Testis (tissue), 3 donors: Measurements from ENCODE around the gene YPEL3. TPM values are rescaled to one million over a fixed set of nuclear protein-coding genes. Genes with fewer than 3 reads are reported as not detected.

ENCODE experiments used
- DNase-seq: peaks from one replicate; pipeline ENCODE4 v3.0.0-alpha.2; 2019
- H3K27ac ChIP-seq, 2 donors: fragments of 200-600 bp; sonication (generic); one replicate each; pipeline ENCODE4 v1.5.1; 2019
- H3K27me3 ChIP-seq: fragments of 200-600 bp; sonication (generic); one replicate; pipeline ENCODE4 v1.5.1; 2019
- H3K36me3 ChIP-seq: fragments of 200-600 bp; sonication (generic); one replicate; pipeline ENCODE4 v1.5.1; 2017; ENCODE audit warnings: low read depth; ENCODE audit errors: missing control alignments
- H3K4me1 ChIP-seq: fragments of 200-600 bp; sonication (generic); one replicate; pipeline ENCODE4 v1.5.1; 2019
- H3K4me3 ChIP-seq, 2 donors: fragments of 200-600 bp; sonication (generic); one replicate each; pipeline ENCODE4 v1.5.1; 2017 to 2019
- H3K9me3 ChIP-seq: fragments of 200-600 bp; sonication (generic); one replicate; pipeline ENCODE4 v1.5.1; 2017
- CTCF ChIP-seq, 3 experiments: fragments of 450-650 bp in 2 of 3; fragments of 200-600 bp in 1 of 3; sonication (generic) in 1 of 3; IDR thresholded peaks; one replicate each; pipeline ENCODE4 v1.5.1; 2016 to 2019; ENCODE audit warnings: antibody characterized with exemption in 3 of 3, mild to moderate bottlenecking in 2 of 3, moderate library complexity in 1 of 3
- POLR2A ChIP-seq: fragments of 450-650 bp; IDR thresholded peaks from one replicate; pipeline ENCODE4 v1.6.1; 2017; ENCODE audit warnings: antibody characterized with exemption, mild to moderate bottlenecking, moderate library complexity
- WGBS, 2 donors: methylation state at CpG; one replicate each; pipeline ENCODE4 v1.1.5; 2018; 5-methylcytosine and 5-hydroxymethylcytosine counted together
- intact Hi-C: fragments of 100-400 bp; cut with DNase I; formaldehyde crosslinking; loops from one replicate; pipeline ENCODE4 v1.15.1; 2023; ENCODE audit warnings: low total_unique reads
- polyA plus RNA-seq: library from polyadenylated mRNA; stranded (reverse); fragments of 350-450 nt; fragmentation: Illumina TruSeq; extraction: RNeasy Lipid Tissue Mini Kit (QIAGEN cat#74804); gene quantifications from one replicate; pipeline ENCODE4 v1.2.3, GENCODE V29; 2014; ENCODE audit warnings: low read depth, low replicate concordance; ENCODE audit not compliant: insufficient read depth
- total RNA-seq, 2 donors: library from RNA; depleted of rRNA; stranded (reverse); fragments of >200 nt; gene quantifications; one replicate each; pipeline ENCODE4 v1.2.3, GENCODE V29; 2016

YPEL3 gene
- total and polyA plus RNA-seq, 3 donors from 2014 or later, result 55.3 to 75.3 (median 69.4) TPM

- DNase-seq, result no peak
- intact Hi-C loops, result no loop called here
Measured at GRCh38 chr16:30087181-30087898, 8.7 kb downstream of the YPEL3 start.

DNA sequence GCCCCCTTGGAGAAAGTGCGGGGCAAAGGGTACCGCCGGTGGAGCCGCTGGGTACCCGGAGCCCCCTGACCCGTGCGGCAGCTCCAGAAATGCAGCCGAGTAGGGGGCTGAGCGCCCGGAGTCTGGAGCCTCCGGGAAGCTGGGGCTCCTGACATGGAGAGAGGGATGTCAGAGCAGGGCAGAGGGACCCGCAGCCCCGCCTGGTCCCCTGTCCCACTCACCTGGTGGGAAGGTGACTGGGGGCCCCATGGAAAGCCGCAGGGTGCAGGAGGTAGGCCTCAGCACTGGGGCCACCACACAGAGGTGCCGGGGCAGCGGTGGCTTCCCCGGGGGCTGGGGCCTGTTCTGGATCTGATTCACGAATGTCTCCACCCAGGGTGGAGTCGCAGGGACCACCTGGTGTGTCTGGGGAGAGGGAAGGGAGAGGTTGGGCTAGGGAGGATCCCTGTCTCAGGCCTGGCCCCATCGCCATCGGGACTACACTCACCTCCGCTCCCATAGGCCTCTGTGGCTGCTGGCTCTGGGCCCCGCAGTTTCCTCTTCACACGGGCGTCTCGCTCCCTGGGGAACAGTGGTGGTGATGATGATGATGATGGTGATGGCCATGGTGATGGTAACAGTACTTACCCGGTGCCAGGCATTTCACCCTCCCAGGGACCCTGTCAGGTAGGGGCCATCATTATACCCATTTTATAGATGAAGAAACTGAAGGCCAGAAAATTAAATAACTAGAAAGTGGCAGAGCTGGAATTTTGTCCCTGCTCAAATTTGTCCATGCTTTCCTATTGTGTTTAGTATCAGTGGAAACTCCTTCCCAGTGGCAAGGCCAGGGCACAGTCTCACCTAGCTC lies 9.5 kb downstream of the YPEL3 start:
- Histone ChIP-seq H3K36me3 (no peaks in the 10 kb centered on the region), H3K4me1 (peaks cover 15% of the 10 kb centered on the region), H3K27ac (no peak overlapping the region), H3K9me3 (no peaks in the 10 kb centered on the region), H3K4me3 (no peak overlapping the region), H3K27me3 (no peaks in the 10 kb centered on the region)
- intact Hi-C loops, result no loop called here
- TF ChIP-seq CTCF (IDR thresholded peaks at IDR 0.05) (no peak), POLR2A (no peak)
- DNase-seq, result no peak
- 83 to 85% methylated on average over 12 to 25 of the region's 27 CpGs for WGBS, 2 donors

More at GRCh38 chr16:30087181-30087898, 8.7 kb downstream of the YPEL3 start:
- Histone ChIP-seq H3K27ac (no peak overlapping the region), H3K4me1 (peaks cover 18% of the 10 kb centered on the region), H3K9me3 (no peaks in the 10 kb centered on the region), H3K4me3 (no peak overlapping the region), H3K36me3 (no peaks in the 10 kb centered on the region), H3K27me3 (no peaks in the 10 kb centered on the region)
- WGBS, 2 donors, result 87 to 91% methylated on average over 11 of the region's 11 CpGs
- TF ChIP-seq POLR2A (no peak), CTCF (IDR thresholded peaks at IDR 0.05) (no peak)

GRCh38 chr16:30085820-30086219 lies 10.2 kb downstream of the YPEL3 start:
- DNase-seq, result no peak
- intact Hi-C loops, result no loop called here
- Histone ChIP-seq H3K27ac (no peak overlapping the region), H3K4me1 (peaks cover 8% of the 10 kb centered on the region), H3K36me3 (no peaks in the 10 kb centered on the region), H3K4me3 (no peak overlapping the region), H3K9me3 (no peaks in the 10 kb centered on the region), H3K27me3 (no peaks in the 10 kb centered on the region)
- 71 to 77% methylated on average over 4 to 6 of the region's 6 CpGs for WGBS, 2 donors
- no peak for TF ChIP-seq CTCF (IDR thresholded peaks at IDR 0.05)
- TF ChIP-seq POLR2A, result no peak

DNA sequence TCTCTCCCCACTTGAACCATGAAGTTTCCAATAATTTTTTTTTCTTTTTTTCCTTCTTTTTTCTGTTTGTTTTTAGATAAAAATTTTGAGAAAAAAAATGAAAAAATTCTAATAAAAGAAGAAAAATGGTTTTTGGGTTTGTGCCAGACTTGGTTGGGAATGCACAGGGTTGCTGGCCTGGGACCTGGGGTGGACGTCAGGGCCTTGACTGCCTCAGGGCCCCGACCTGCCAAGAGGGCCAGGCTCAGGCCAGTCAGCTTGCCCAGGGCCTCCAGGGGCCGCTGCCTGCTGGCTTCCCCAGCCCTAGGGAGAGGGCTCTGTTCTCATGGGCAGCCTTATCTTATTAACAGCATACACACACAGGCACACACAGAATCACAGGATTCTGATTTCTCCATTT lies 10.8 kb downstream of the YPEL3 start:
- no peak overlapping the region for H3K27ac ChIP-seq
- no peak overlapping the region for H3K4me3 ChIP-seq
- DNase-seq, result no peak
- TF ChIP-seq POLR2A (no peak), CTCF (IDR thresholded peaks at IDR 0.05) (no peak)
- intact Hi-C loops, result no loop called here
- H3K4me1 ChIP-seq, result peaks cover 2% of the 10 kb centered on the region
- H3K36me3 ChIP-seq, result no peaks in the 10 kb centered on the region
- H3K9me3 ChIP-seq, result no peaks in the 10 kb centered on the region
- H3K27me3 ChIP-seq, result no peaks in the 10 kb centered on the region
- WGBS, 2 donors, result 51 to 61% methylated on average over 2 to 3 of the region's 3 CpGs
